GM20000 (cell line): Measurements from ENCODE around the gene RBFOX2.
"Not testable (repeated sequence)": the region's sequence is repeated elsewhere in the genome, so short reads cannot be mapped to it uniquely, and the experiment has no call there.

Experiments used
- DNase-seq: peaks from one replicate; pipeline ENCODE4 v3.0.0; 2012; ENCODE audit warnings: low spot score
- TF ChIP-seq, protein P1 (sequence below): IDR thresholded peaks from 2 replicates; pipeline ENCODE4 v1.5.1; 2012; ENCODE audit warnings: mild to moderate bottlenecking, control low read depth; ENCODE audit errors: extremely low read depth, missing control alignments

Gene RBFOX2

GRCh38 chr22:35812600-35812999 lies 216.0 kb downstream of the RBFOX2 start:
- DNase-seq, result no peak
- TF ChIP-seq, protein P1, sequence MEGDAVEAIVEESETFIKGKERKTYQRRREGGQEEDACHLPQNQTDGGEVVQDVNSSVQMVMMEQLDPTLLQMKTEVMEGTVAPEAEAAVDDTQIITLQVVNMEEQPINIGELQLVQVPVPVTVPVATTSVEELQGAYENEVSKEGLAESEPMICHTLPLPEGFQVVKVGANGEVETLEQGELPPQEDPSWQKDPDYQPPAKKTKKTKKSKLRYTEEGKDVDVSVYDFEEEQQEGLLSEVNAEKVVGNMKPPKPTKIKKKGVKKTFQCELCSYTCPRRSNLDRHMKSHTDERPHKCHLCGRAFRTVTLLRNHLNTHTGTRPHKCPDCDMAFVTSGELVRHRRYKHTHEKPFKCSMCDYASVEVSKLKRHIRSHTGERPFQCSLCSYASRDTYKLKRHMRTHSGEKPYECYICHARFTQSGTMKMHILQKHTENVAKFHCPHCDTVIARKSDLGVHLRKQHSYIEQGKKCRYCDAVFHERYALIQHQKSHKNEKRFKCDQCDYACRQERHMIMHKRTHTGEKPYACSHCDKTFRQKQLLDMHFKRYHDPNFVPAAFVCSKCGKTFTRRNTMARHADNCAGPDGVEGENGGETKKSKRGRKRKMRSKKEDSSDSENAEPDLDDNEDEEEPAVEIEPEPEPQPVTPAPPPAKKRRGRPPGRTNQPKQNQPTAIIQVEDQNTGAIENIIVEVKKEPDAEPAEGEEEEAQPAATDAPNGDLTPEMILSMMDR, result no peak

DNA sequence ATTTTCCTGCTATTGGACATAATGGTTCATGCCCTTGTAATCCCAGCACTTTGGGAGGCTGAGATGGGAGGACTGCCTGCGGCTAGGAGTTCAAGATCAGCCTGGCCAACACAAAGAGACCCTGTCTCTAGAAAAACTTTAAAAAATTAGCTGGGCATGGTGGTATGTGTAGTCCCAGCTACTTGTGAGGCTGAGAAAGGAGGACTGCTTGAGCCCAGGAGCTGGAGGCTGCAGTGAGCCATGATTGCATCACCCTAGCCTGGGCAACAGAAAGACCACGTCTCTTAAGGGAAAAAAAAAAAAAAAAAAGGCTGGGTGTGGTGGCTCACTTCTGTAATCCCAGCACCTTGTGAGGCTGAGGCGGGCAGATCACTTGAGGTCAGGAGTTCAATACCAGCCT lies 217.0 kb downstream of the RBFOX2 start:
- TF ChIP-seq, protein P1, result no peak
- no peak for DNase-seq

- no peak for DNase-seq
- TF ChIP-seq, protein P1, result no peak
Measured at GRCh38 chr22:35809816-35810215, 218.8 kb downstream of the RBFOX2 start.

- no peak for DNase-seq
- TF ChIP-seq, protein P1, result no peak
Measured at GRCh38 chr22:35808377-35808776, 220.2 kb downstream of the RBFOX2 start.

- DNase-seq, result not testable (repeated sequence)
Measured at GRCh38 chr22:35806668-35807067, 222.0 kb downstream of the RBFOX2 start.

DNA sequence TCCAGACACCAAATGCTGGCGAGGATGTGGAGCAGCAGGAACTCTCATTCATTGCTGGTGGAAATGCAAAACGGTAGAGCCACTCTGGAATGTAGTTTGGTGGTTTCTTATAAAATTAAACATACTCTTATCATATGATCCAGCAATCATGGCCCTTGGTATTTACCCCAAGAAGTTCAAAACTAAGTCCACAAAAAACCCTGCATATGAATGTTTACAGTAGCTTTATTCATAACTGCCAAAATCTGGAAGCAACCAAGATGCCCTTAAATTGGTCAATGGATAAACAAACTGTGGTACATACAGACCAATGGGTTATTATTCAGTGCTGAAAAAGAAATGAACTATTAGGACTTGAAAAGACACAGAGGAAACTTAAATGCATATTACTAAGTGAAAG lies 223.2 kb downstream of the RBFOX2 start:
- DNase-seq, result no peak
- TF ChIP-seq, protein P1, result no peak

- TF ChIP-seq, protein P1, result no peak
- DNase-seq, result no peak
Measured at GRCh38 chr22:35804421-35804820, 224.2 kb downstream of the RBFOX2 start.

GRCh38 chr22:35802885-35803284 lies 225.7 kb downstream of the RBFOX2 start:
- no peak for DNase-seq
- TF ChIP-seq, protein P1, result no peak

DNA sequence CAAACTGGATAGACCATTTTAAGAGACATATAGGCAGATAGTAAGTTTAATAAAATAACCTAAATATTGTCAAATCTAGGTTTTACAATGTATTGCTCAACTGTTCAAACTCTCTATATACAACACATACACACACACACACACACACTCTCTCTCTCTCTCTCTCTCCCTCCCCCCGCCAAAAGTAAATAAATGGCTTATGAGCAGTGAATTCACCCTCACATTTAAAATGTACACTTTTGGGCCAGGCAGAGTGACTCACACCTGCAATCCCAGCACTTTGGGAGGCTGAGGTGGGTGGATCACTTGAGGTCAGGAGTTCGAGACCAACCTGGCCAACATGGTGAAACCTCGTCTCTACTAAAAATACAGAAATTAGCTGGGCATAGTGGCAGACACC lies 227.3 kb downstream of the RBFOX2 start:
- not testable (repeated sequence) for DNase-seq
